ENCODE results near the gene PGP.

Gene PGP

GRCh38 chr16:2162676-2163118, 51.9 kb downstream of the PGP start:
- no peak for DNase-seq

- DNase-seq = no peak
Observed at GRCh38 chr16:2161911-2162310, 52.7 kb downstream of the PGP start.
